GM12864 (cell line): Measurements from ENCODE around the gene TMLHE.
"Not testable (repeated sequence)": the region's sequence is repeated elsewhere in the genome, so short reads cannot be mapped to it uniquely, and the experiment has no call there.

Experiments used
- DNase-seq: peaks from one replicate; pipeline ENCODE4 v3.0.0-alpha.2; 2011; ENCODE audit warnings: low read depth
- H3K4me3 ChIP-seq: 2 replicates; pipeline ENCODE4 v1.5.1; 2011; ENCODE audit warnings: mild to moderate bottlenecking, low read depth, low read length, control low read depth
- CTCF ChIP-seq: IDR thresholded peaks from 2 replicates; pipeline ENCODE4 v1.5.1; 2011; ENCODE audit warnings: low read depth, mild to moderate bottlenecking, moderate library complexity, low read length, control low read depth, inconsistent platforms; ENCODE audit errors: missing control alignments

The TMLHE gene

GRCh38 chrX:155632431-155633100 lies 19.8 kb upstream of the TMLHE start:
- no peak for DNase-seq
- no peak for TF ChIP-seq CTCF
- H3K4me3 ChIP-seq: no peak overlapping the region

GRCh38 chrX:155620110-155620509 lies 7.4 kb upstream of the TMLHE start:
- H3K4me3 ChIP-seq: not testable (repeated sequence)

GRCh38 chrX:155615938-155616337 lies 3.2 kb upstream of the TMLHE start:
- no peak for TF ChIP-seq CTCF
- H3K4me3 ChIP-seq: no peak overlapping the region
- no peak for DNase-seq

More at GRCh38 chrX:155620110-155620509, 7.4 kb upstream of the TMLHE start:
- not testable (repeated sequence) for DNase-seq

GRCh38 chrX:155613927-155614559 lies 1.3 kb upstream of the TMLHE start:
- TF ChIP-seq CTCF: no peak
- H3K4me3 ChIP-seq: no peak overlapping the region
- DNase-seq: no peak

GRCh38 chrX:155611302-155611701 lies 1.4 kb downstream of the TMLHE start:
- H3K4me3 ChIP-seq: no peak overlapping the region; the same call in 1 of the 2 replicates
- no peak for DNase-seq
- no peak for TF ChIP-seq CTCF

- no peak for TF ChIP-seq CTCF
- H3K4me3 ChIP-seq: no peak overlapping the region
- no peak for DNase-seq
These were observed 19.8 kb downstream of the TMLHE start for GRCh38 chrX:155592981-155593380.

GRCh38 chrX:155592331-155592730 lies 20.4 kb downstream of the TMLHE start:
- DNase-seq: no peak
- H3K4me3 ChIP-seq: no peak overlapping the region
- TF ChIP-seq CTCF: no peak
